SK-N-SH (cell line): ENCODE results near the gene SNRNP70. TPM values are rescaled to one million over a fixed set of nuclear protein-coding genes. Genes with fewer than 3 reads are reported as not detected.

Experiments
- CTCF ChIA-PET: fragments of 300-600, 350-600 bp; formaldehyde crosslinking; extraction: SDS; loops from one replicate; lab custom pipeline; 2021; lab: Yijun Ruan, JAX
- POLR2A ChIA-PET: fragments of 350-600 bp; sonication (Branson Sonifier 250); formaldehyde crosslinking; extraction: SDS; loops from one replicate; lab custom pipeline; 2020; ENCODE audit warnings: antibody characterized with exemption, inconsistent platforms; lab: Yijun Ruan, JAX
- DNase-seq: peaks from one replicate; pipeline ENCODE4 v3.0.0; 2012
- H2AFZ ChIP-seq: fragments of 200-600 bp; sonication (generic); 2 replicates; pipeline ENCODE4 v1.8.1; 2016; ENCODE audit warnings: antibody characterized with exemption, mild to moderate bottlenecking, low read depth
- H3F3A ChIP-seq: fragments of 200-600 bp; sonication (generic); replicated peaks from 2 replicates; pipeline ENCODE3; 2016; ENCODE audit warnings: antibody characterized with exemption, mild to moderate bottlenecking; ENCODE audit not compliant: insufficient read depth
- H3K27ac ChIP-seq, 2 experiments: fragments of 200-500 bp in 1 of 2; fragments of 200-600 bp in 1 of 2; sonication (Bioruptor generic) in 1 of 2; sonication (generic), shearing (Covaris generic) in 1 of 2; 2 replicates each; pipeline versions ENCODE4 v1.5.1 to v1.6.1; 2014 to 2016; ENCODE audit warnings: low read depth in 2 of 2, inconsistent platforms in 1 of 2, low read length in 1 of 2, mild to moderate bottlenecking in 1 of 2, mixed read lengths in 1 of 2
- H3K27me3 ChIP-seq: fragments of 200-600 bp; sonication (generic), shearing (Covaris generic); 2 replicates; pipeline ENCODE4 v1.6.1; 2016; ENCODE audit warnings: mixed run types; ENCODE audit not compliant: insufficient read depth
- H3K36me3 ChIP-seq, 2 experiments: fragments of 200-500 bp in 1 of 2; fragments of 200-600 bp in 1 of 2; sonication (Bioruptor generic) in 1 of 2; sonication (generic) in 1 of 2; replicated peaks in 1 of 2; 2 replicates each; pipeline versions ENCODE3 to v1.5.1; 2014 to 2016; ENCODE audit warnings: low read length in 1 of 2, mild to moderate bottlenecking in 1 of 2; ENCODE audit not compliant: insufficient read depth in 2 of 2, control insufficient read depth in 1 of 2
- H3K4me1 ChIP-seq, 2 experiments: fragments of 200-500 bp in 1 of 2; fragments of 200-600 bp in 1 of 2; sonication (Bioruptor generic) in 1 of 2; sonication (generic), shearing (Covaris generic) in 1 of 2; 2 replicates each; pipeline versions ENCODE4 v1.5.1 to v1.6.1; 2014 to 2016; ENCODE audit warnings: low read depth in 1 of 2, low read length in 1 of 2, mixed run types in 1 of 2; ENCODE audit not compliant: insufficient read depth in 2 of 2, control insufficient read depth in 1 of 2
- H3K4me2 ChIP-seq: fragments of 200-600 bp; sonication (generic), shearing (Covaris generic); 2 replicates; pipeline ENCODE4 v1.6.1; 2017; ENCODE audit warnings: mixed run types
- H3K4me3 ChIP-seq, 2 experiments: fragments of 200-500 bp in 1 of 2; fragments of 200-600 bp in 1 of 2; sonication (Bioruptor generic) in 1 of 2; sonication (generic), shearing (Covaris generic) in 1 of 2; 2 replicates each; pipeline versions ENCODE4 v1.5.1 to v1.8.1; 2014 to 2016; ENCODE audit warnings: low read depth in 2 of 2, inconsistent platforms in 1 of 2, low read length in 1 of 2, mild to moderate bottlenecking in 1 of 2, mixed read lengths in 1 of 2, moderate library complexity in 1 of 2
- H3K79me2 ChIP-seq: fragments of 200-600 bp; sonication (generic); 2 replicates; pipeline ENCODE4 v1.8.1; 2017; ENCODE audit warnings: mild to moderate bottlenecking; ENCODE audit not compliant: insufficient read depth
- H3K9ac ChIP-seq: fragments of 200-600 bp; sonication (generic); 2 replicates; pipeline ENCODE4 v1.6.1; 2017; ENCODE audit warnings: mixed run types
- H3K9me2 ChIP-seq: fragments of 200-600 bp; sonication (generic); 2 replicates; pipeline ENCODE4 v1.6.1; 2017; ENCODE audit warnings: mixed run types
- H3K9me3 ChIP-seq: fragments of 200-600 bp; sonication (generic); 2 replicates; pipeline ENCODE4 v1.6.1; 2017; ENCODE audit warnings: mixed run types, mild to moderate bottlenecking, moderate library complexity
- H4K20me1 ChIP-seq: fragments of 200-600 bp; sonication (generic); 2 replicates; pipeline ENCODE4 v1.6.1; 2017; ENCODE audit warnings: mild to moderate bottlenecking, mixed run types; ENCODE audit not compliant: insufficient read depth
- CHD2 ChIP-seq: fragments of 150-350 bp; IDR thresholded peaks from 2 replicates; pipeline ENCODE4 v1.6.1; 2018; ENCODE audit warnings: low read length; ENCODE audit not compliant: partially characterized antibody
- ELF1 ChIP-seq: IDR thresholded peaks from 2 replicates; pipeline ENCODE4 v1.4.0; 2012
- EP300 ChIP-seq, 2 experiments: IDR thresholded peaks; 2 replicates each; pipeline versions ENCODE4 v1.4.0 to v1.6.1; 2012; ENCODE audit warnings: borderline replicate concordance in 1 of 2, low read depth in 1 of 2, low read length in 1 of 2
- GABPA ChIP-seq: IDR thresholded peaks from 2 replicates; pipeline ENCODE4 v1.4.0; 2012; ENCODE audit warnings: low read depth, mild to moderate bottlenecking
- JUND ChIP-seq: IDR thresholded peaks from 2 replicates; pipeline ENCODE4 v1.4.0; 2012
- MXI1 ChIP-seq: IDR thresholded peaks from 2 replicates; pipeline ENCODE4 v1.6.1; 2012; ENCODE audit warnings: mild to moderate bottlenecking, low read depth, low read length, improper control_type of control experiment
- NFIC ChIP-seq: IDR thresholded peaks from 2 replicates; pipeline ENCODE4 v1.4.0; 2012; ENCODE audit warnings: borderline replicate concordance
- POLR2AphosphoS5 ChIP-seq: IDR thresholded peaks from 2 replicates; pipeline ENCODE4 v1.6.1; 2012; ENCODE audit warnings: low read depth, low read length
- RFX5 ChIP-seq: IDR thresholded peaks from 2 replicates; pipeline ENCODE4 v1.6.1; 2012; ENCODE audit warnings: mild to moderate bottlenecking, improper control_type of control experiment, low read length
- RXRA ChIP-seq: IDR thresholded peaks from 2 replicates; pipeline ENCODE4 v1.4.0; 2012; ENCODE audit warnings: low read depth, mild to moderate bottlenecking, borderline replicate concordance
- SMC3 ChIP-seq: IDR thresholded peaks from 2 replicates; pipeline ENCODE4 v1.6.1; 2012; ENCODE audit warnings: low read depth, low read length, improper control_type of control experiment
- YY1 ChIP-seq: IDR thresholded peaks from 2 replicates; pipeline ENCODE4 v1.4.0; 2012; ENCODE audit warnings: low read depth, mild to moderate bottlenecking
- WGBS: methylation state at CpG from one replicate; pipeline ENCODE4 v1.1.6; 2017; ENCODE audit warnings: low lambda C conversion rate; 5-methylcytosine and 5-hydroxymethylcytosine counted together
- polyA plus RNA-seq, 3 experiments: library from polyadenylated mRNA; depleted of rRNA; stranded (reverse); fragments of >200 nt; gene quantifications; 2 replicates each; pipeline ENCODE4 v1.2.3, GENCODE V29; 2012
- TF ChIP-seq, protein P1 (sequence below): IDR thresholded peaks from 2 replicates; pipeline ENCODE4 v1.4.0; 2012; ENCODE audit warnings: low read depth, borderline replicate concordance
- TF ChIP-seq, protein P2 (sequence below): IDR thresholded peaks from 2 replicates; pipeline ENCODE4 v1.4.0; 2012; ENCODE audit warnings: low read depth, borderline replicate concordance
- TF ChIP-seq, protein P3 (sequence below): IDR thresholded peaks from 2 replicates; pipeline ENCODE4 v1.4.0; 2012; ENCODE audit warnings: low read depth

The SNRNP70 gene
- polyA plus RNA-seq, 1 of the 3 experiments (the other 2 are of a cell fraction), result 359 TPM

DNA sequence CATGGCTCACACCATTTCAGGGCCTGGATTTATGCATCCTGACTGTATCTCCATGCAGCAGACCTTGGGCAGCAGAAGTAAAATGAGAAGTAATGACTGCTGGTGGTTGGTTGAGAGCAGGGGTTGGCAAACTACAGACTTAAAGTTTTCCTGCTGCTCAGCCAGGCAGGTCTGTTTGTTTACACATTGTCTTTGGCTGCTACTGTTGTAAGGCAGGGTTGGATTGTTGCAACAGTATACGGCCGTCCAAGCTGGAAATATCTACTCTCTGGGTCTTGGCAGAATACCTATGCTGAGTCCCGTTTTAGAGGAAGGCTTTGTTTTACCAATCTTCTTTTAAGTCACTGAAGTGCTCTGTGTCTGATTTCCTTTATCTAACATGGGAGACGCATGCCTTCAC is 13.5 kb downstream of the SNRNP70 start:
- POLR2A ChIA-PET, result interaction anchor here (0.6 kb wide), 1 partner anchor 49 kb away, joined by 3 read pairs; no protein-coding TSS in a partner anchor
- H3K36me3 ChIP-seq, result peaks cover 58 to 64% of the 10 kb centered on the region in 2 experiments

DNA sequence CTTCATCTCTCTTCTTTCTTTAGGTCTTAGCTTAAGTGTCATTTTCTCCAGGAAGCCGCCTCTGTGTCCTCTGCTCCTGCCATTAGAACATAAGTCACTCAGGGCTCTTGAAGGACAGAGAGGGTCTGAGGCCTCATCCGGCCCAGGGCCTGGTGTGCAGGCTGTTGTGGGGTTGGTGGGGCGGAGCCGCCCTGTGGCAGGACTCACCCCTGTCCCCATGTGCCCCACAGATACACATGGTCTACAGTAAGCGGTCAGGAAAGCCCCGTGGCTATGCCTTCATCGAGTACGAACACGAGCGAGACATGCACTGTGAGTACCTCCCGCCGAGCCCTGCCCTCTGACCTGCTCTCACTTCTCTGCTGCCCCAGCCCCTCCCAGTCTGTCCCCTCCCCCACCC is 15.9 kb downstream of the SNRNP70 start:
- Histone ChIP-seq H3K4me3 (no peak overlapping the region), H3K9me3 (no peaks in the 10 kb centered on the region), H3K9me2 (no peaks in the 10 kb centered on the region), H3K79me2 (peaks cover 59% of the 10 kb centered on the region), H3K27me3 (no peaks in the 10 kb centered on the region), H2AFZ (no peak overlapping the region), H3K27ac (no peak overlapping the region), H4K20me1 (peaks cover 64% of the 10 kb centered on the region), H3K36me3 (peaks cover 48 to 72% of the 10 kb centered on the region in 2 experiments), H3F3A (peaks cover 50% of the 10 kb centered on the region), H3K9ac (no peak overlapping the region), H3K4me2 (no peak overlapping the region), H3K4me1 (no peaks in the 10 kb centered on the region)
- CTCF ChIA-PET, result interaction anchor here (0.5 to 7.5 kb wide), 6 partner anchors 15 to 107 kb away, joined by 3 to 86 read pairs (median 4); partner anchors contain the start of genes CGB7 and LIN7B
- TF ChIP-seq SMC3 (no peak), YY1 (no peak), JUND (no peak), EP300 (IDR thresholded peaks at IDR 0.05; ENCODE audit: borderline replicate concordance in 1 of 2, low read depth in 1 of 2, low read length in 1 of 2) (no peak)
- TF ChIP-seq, protein P1, sequence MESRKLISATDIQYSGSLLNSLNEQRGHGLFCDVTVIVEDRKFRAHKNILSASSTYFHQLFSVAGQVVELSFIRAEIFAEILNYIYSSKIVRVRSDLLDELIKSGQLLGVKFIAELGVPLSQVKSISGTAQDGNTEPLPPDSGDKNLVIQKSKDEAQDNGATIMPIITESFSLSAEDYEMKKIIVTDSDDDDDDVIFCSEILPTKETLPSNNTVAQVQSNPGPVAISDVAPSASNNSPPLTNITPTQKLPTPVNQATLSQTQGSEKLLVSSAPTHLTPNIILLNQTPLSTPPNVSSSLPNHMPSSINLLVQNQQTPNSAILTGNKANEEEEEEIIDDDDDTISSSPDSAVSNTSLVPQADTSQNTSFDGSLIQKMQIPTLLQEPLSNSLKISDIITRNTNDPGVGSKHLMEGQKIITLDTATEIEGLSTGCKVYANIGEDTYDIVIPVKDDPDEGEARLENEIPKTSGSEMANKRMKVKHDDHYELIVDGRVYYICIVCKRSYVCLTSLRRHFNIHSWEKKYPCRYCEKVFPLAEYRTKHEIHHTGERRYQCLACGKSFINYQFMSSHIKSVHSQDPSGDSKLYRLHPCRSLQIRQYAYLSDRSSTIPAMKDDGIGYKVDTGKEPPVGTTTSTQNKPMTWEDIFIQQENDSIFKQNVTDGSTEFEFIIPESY, result no peak
- 89% methylated on average over 11 of the region's 12 CpGs for WGBS
- no peak for DNase-seq
- POLR2A ChIA-PET, result no interaction called here

More for the DNA sequence above, 13.5 kb downstream of the SNRNP70 start:
- H3K9me2 ChIP-seq, result no peaks in the 10 kb centered on the region
- H3K79me2 ChIP-seq, result peaks cover 67% of the 10 kb centered on the region
- no peaks in the 10 kb centered on the region for H3K9me3 ChIP-seq
- H2AFZ ChIP-seq, result no peak overlapping the region
- H3K4me1 ChIP-seq, result no peaks in the 10 kb centered on the region
- H3K4me2 ChIP-seq, result no peak overlapping the region
- no peak overlapping the region for H3K9ac ChIP-seq
- H3K4me3 ChIP-seq, result no peak overlapping the region
- H3K27me3 ChIP-seq, result no peaks in the 10 kb centered on the region
- WGBS, result 96% methylated on average over 2 of the region's 4 CpGs
- H3F3A ChIP-seq, result peaks cover 33% of the 10 kb centered on the region
- CTCF ChIA-PET, result interaction anchor here (1.1 to 7.5 kb wide), 21 partner anchors 7 to 311 kb away, joined by 3 to 87 read pairs (median 10); partner anchors contain the start of genes HRC, LIN7B and PPFIA3
- no peak for DNase-seq
- no peak for TF ChIP-seq RXRA
- no peak for TF ChIP-seq CHD2
- no peak for TF ChIP-seq GABPA
- TF ChIP-seq, protein P2, sequence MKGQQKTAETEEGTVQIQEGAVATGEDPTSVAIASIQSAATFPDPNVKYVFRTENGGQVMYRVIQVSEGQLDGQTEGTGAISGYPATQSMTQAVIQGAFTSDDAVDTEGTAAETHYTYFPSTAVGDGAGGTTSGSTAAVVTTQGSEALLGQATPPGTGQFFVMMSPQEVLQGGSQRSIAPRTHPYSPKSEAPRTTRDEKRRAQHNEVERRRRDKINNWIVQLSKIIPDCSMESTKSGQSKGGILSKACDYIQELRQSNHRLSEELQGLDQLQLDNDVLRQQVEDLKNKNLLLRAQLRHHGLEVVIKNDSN, result no peak
- TF ChIP-seq MXI1, result no peak
- TF ChIP-seq ELF1, result no peak
- no peak for TF ChIP-seq RFX5
- TF ChIP-seq NFIC, result no peak
- TF ChIP-seq POLR2AphosphoS5, result no peak
- TF ChIP-seq, protein P3, sequence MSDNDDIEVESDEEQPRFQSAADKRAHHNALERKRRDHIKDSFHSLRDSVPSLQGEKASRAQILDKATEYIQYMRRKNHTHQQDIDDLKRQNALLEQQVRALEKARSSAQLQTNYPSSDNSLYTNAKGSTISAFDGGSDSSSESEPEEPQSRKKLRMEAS, result no peak
- no peak for TF ChIP-seq YY1
- TF ChIP-seq, all 33 proteins: peak for 0
- no peak overlapping the region for H3K27ac ChIP-seq
- peaks cover 72% of the 10 kb centered on the region for H4K20me1 ChIP-seq
